HG03139 (cell line): Measurements from ENCODE around the gene DCP2.
"Not testable (repeated sequence)": the region's sequence is repeated elsewhere in the genome, so short reads cannot be mapped to it uniquely, and the experiment has no call there.

Experiments
- ATAC-seq: cut with Tn5 transposase; IDR thresholded peaks from one replicate; pipeline ENCODE4 v1.9.1; 2021; ENCODE audit not compliant: unreplicated experiment

Gene DCP2

DNA sequence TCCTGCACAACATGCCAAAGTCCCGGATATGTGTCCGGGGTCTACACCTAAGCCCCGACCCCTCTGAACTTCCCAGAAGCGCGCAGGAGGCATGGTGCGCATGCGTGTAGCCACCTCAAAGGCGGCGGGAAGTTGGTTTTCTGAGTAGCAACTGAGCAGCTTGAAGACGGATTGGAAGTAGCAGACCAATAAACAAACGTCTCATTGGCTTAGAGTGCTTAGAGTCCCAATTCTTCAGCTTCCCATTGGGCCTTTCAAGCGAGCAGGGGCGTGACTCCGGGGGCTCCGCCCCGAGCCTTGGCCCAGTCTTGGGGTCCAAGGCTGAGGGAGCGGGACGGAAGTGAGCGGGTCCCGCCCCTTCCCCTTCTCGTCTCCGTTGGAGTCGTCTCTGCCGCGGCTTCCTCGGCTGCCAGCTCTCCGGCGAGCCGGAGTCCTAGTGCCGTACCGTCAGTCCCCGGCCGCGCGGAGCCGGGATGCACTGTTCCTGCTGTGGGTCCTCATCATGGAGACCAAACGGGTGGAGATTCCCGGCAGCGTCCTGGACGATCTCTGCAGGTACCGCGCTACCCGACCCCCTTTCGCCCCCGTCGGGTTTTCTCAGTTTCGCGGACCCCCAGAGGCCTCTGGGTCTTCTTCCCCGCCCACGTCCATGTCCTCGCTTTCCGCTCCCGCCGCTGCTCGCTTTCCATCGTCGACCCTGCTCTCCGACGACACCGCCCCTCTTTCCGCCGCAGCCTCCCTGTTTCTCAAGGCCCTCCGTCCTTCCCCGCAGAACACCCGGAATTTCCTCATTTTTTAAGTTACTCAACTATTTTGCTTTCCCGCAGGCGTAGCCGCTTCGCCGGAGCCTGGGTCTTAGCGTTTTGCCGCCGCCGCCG, at the start of gene DCP2:
Gene DCP2, plus strand, starts transcription at position 367 of the 878 bp plus-strand sequence. Its CDS starts 136 bp downstream, at position 503.
- peak; percentile 98 for ATAC-seq

DNA sequence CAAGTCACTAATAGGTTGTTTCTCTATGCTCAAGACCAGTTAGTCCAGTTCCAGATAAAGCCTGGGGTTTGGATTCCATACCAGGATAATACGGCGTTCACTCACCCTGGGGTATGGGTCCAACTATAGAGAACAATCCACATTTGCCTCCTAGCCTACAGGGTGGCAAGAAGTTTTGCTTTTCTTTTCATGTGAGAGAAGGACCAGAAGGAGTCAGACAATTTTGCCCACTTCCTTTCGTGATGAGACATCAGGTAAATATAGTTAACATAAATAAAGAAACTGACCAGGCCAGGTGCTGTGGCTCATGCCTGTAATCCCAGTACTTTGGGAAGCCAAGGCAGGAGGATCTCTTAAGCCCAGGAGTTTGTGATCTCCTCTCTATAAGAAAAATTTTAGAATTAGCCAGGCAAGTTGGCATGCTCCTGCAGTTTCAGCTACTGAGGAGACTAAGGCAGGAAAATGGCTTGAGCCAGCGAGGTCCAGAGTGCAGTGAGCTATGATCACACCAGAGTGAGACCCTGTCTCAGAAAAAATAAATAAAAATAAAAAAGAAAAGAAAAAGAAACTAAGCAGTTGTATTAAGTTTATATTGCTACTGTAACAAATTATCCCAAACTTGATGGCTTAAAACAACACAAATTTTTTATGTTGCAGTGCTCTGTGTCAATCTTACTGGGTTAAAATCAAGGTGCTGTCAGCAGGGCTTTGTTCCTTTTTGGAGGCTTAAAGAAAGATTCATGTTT, 47.1 kb upstream of the DCP2 start:
- ATAC-seq = peak; percentile 46

DNA sequence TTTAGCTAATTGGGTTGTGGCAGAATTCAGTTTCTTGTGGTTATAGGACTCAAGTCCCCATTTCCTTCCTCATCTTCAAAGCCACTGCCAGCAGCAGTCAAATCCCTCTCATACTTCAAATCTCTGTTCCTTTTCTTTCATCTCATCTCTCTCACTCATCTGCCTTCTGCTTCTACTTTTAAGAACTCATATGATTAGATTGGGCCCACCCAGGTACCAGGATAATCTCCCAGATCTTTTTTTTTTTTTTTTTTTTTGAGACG, 46.6 kb upstream of the DCP2 start:
- ATAC-seq = peak; percentile 44

DNA sequence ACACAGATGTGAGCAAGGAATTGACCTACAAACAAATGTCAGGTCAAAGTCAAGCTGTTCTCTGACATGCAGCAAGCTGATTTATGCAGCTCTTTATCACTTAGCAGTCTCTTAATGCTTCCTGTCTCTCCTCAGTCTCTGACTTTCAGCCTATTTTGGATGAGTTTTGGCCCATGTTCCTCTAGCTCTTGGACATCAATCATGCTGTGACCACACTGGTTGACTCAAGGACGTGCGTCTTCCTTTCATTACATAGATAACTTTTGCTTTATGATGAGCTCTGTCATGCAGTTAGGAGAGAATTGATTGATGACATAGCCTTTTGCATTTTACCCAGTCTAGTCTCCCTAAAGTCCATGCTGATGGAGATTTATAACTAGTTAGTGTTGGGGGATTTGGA, 45.1 kb upstream of the DCP2 start:
- no peak for ATAC-seq

DNA sequence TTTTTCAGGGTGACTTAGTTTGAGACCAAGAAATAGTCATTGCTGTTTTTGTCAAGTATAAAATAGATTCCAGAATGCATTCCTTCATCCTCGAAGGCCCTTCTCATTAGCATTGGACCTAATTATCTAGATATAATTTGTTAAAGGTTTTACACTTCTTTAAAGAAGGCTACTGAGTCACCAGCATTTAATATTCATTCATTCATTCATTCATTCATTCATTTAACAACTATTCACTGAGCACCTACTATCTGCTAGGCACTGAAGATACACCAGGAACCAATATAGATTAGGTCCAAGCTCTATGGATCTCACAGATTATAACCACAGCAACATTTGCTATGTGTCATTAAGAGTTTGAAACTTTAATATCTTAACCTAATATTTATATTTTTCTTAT, 43.5 kb upstream of the DCP2 start:
- no peak for ATAC-seq

DNA sequence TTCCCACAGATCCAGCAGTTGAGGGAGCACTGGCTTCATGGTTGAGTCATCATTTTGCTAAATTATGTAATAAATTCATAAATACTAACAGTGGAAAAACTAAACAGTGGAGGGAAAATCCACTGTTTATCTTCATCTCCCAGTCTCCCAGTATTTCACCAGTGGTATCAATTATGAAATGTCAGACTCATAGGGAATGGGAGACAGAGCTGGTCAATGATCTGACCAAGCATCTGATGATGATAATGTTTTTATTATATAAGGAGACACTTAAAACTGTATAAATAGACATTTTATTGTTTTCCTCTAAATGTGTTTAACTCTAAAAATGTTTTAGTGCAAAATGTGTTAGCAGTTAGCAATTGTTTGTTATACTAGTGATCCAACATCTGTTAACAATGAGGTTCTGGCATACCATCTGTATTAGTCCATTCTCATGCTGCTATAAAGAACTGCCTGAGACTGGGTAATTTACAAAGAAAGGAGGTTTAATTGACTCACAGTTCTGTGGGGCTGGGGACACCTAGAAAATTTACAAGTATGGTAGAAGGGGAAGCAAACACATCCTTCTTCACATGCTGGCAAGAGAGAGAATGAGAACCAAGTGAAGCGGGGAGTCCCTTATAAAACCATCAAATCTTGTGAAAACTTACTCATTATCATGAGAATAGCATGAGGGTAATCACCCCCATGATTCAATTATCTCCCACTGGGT, 42.8 kb upstream of the DCP2 start:
- ATAC-seq = no peak

DNA sequence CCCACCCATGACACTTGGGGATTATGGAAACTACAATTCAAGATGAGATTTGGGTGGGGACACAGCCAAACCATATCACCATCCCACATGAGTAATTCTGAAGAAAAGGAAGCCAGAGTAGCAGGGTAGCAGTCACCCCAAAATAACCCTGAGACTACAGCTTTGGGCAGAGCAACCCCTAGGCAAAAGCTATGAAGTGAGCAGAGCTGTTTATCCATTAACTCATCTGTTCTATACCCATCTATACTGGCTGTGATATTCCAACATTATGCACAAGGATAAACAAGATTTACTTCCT, 42.3 kb upstream of the DCP2 start:
- no peak for ATAC-seq

DNA sequence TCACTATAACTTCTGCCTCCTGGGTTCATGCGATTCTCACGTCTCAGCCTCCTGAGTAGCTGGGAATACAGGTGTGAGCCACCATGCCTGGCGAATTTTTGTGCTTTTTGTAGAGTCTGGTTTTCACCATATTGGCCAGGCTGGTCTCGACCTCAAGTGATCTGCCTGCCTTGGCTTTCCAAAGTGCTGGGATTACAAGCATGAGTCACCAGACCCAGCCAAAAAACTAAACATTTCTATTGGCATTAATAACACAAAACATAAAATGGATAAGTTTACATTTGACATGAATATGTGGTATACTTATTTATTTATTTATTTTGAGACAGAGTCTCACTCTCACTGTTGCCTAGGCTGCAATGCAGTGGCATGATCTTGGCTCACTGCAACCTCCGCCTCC, 40.9 kb upstream of the DCP2 start:
- no peak for ATAC-seq

DNA sequence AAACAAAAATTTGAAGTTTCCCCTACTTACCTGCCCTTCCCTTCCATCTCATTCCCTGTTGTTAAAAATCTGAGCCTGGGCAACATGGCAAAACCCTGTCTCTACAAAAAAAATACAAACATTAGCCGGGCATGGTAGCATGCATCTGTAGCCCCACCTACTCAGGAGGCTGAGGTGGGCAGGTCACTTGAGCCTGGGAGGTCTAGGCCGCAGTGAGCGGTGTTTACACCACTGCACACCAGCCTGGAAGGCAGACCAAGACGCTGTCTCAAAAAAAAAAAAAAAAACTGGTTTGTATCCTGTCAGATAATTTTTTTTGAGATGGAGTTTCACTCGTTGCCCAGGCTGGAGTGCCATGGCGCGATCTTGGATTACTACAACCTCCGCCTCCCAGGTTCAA, 38.3 kb upstream of the DCP2 start:
- ATAC-seq = no peak

DNA sequence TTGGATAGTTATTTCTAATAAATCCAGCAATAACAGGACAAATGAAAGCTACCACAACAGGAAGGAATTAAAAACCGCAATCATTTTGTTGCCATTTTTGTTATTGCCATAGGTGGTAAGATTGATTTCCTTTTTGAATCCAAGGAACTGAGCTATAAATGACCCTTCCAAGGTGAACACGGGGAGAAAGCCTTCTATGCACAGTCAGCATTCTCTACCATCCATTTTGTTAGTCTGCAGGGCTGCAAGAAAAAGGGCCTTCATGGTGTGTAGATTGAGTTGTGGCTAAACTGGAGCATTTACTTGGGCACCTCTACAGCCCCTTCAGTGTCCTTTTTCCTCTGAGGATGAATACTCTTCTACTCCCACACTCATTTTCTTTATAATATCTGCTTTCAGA, 35.9 kb upstream of the DCP2 start:
- no peak for ATAC-seq

DNA sequence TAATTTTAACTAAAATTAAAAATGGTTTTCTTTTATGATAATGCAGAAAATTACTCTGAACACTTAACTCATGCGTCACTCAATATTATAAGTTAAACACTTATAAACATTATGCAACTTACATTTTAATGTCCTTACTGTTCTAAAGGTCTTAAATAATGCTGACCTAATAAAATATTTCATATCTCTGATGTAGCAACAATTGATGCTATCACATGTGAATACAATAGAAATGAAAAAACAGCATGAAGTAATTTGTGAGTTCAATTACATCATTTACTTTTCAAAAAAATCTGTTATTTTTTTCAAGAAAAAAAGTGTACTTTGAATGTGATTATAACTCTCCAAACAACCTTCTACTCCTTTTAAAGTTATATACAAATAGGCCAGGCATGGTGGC, 28.1 kb upstream of the DCP2 start:
- ATAC-seq = no peak

DNA sequence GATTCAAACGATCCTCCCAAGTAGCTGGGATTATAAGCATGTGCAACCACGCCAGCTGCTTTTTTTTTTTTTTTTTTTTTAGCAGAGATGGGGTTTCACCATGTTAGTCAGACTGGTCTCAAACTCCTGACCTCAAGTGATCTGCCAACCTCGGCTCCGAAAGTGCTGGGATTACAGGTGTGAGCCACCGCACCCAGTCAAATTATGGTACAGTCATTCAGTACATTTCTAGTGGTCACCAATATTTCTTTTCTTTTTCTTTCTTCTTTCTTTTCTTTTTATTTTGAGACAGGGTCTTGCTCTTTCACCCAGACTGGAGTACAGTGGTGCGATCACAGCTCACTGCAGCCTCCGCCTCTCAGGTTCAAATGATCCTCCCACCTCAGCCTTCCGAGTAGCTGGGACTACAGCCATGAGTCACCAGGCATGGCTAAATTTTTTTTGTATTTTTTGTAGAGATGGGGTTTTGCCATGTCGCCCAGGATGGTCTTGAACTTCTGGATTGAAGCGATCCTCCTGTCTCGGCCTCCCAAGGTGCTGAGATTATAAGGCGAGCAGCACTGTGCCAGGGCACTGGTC, 25.4 kb upstream of the DCP2 start:
- ATAC-seq = peak; percentile 61

DNA sequence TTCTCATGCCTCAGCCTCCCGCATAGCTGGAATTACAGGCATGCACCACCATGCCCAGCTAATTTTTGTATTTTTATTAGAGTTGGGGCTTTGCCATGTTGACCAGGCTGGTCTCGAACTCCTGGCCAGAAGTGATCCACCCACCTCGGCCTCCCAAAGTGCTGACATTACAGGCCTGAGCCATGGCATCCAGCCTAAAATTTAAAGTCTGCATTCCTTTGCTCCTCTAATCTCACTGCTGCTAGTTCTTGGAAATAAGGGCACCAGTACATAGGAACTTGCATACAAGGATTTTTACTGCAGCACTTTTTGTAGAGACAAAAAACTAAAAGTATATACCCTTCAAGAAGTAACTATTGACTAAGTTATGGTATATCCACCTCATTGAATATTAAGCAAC, 20.0 kb upstream of the DCP2 start:
- no peak for ATAC-seq

DNA sequence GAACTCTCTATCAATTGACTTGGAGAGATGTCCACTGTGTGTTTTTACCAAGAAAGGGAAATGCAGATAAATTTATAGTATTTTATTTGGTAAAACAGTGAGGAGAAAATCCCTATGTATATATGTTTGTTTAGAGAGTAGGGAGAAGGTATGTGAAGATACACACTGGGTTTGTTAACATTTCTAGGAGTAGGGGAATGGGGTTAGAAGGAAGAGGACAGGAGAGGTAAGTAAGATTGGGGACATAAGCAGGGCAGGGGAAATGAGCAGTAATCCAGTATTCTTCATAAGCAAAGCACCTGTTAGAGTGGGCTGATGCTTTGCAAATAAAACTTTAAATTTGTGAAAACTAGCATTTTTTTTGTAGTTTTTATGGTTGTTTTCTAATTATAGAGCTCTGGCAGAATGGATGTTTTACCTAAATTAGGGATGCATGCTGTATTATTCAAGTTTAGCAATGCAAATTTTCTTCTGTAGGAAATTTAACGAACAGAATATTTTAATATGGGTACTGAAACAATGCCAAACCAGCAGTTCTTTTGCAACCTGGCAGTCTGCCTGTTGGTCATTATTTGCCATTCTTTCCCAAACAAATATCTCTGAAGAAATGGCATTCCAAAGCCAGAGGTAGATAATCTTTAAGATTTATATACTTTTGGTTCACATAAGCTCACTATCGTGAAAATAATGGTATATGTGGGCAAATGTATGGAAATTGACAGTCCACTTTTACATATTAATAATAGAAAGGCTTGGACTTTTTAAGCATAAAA, 19.4 kb upstream of the DCP2 start:
- ATAC-seq = no peak

DNA sequence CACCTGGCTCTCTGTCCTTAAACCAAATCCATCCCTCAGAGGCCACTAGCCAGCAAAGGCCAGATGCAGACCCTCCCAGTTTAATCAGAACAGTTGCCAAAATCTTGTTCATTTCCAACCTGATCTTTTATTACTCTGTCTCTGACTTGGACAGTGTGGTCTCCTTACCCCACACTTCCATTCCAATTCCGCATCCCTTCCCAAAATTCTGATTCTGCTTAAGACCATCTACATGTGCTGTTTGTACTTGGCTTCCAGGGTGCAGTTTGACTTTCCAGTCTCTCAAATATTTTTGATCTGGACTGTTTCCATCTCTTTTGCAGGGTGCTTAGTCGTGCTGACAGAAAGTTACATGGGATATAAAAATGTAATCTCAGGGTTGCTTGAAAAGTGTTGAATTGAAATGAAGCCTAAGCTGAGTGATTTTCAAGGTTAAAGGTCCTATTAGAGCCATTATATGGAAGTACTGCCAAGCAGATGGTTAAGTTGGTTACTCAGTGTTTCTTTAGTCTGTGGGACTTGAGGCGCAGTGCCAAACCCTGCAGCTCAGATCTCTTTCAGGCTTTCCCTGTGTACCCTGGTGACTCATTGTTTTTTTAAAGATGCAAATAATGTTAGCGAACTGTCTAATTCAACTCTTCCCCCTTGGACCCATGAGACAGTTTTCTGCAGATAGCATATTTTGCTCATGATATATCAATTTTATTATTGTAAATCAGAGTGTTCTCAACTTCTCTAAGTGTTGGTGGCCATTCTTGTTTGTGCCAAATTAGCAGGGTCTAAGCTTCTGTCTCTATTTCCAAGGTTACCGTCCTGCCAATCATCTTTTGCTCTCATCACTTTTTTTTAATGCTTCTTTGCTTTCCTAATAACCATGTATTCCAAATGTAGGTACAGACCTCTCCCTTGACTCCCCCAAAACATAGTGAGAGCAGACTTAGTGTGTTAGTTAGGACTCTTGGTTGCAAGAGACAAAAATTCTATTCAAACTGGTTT, 18.2 kb upstream of the DCP2 start:
- ATAC-seq = no peak

DNA sequence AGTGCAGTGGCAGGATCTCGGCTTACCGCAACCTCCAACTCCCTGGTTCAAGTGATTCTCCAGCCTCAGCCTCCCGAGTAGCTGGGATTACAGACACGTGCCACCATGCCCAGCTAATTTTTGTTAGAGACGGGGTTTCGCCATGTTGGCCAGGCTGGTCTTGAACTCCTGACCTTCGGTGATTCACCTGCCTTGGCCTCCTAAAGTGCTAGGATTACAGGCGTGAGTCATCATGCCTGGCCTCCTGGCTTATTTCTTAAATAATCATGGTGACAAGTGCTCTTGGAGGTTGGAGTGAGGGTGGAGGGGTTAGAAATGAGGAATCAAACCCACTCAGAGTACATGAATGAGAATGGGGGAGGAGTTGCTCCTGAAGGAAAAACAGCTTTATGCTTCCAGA, 16.7 kb upstream of the DCP2 start:
- not testable (repeated sequence) for ATAC-seq

DNA sequence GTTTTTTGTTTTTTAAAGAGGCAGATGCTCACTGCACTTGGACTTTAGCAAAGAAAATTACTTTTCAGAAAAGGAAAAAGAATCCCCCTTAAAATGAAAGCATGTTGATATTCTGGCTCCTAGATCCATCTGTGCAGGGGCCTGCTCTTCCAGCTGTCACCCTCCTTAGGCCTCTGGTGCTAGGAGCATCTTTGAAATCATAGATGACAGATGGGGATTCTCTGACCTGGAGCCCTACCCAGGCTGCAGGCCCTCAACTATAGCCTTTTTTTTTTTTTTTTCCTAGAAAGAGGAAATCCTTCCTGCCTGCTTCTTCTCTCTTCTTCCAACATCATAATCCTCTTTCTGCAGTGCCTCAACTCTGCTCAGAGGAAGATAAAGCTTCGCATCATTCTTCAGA, 16.3 kb upstream of the DCP2 start:
- no peak for ATAC-seq

DNA sequence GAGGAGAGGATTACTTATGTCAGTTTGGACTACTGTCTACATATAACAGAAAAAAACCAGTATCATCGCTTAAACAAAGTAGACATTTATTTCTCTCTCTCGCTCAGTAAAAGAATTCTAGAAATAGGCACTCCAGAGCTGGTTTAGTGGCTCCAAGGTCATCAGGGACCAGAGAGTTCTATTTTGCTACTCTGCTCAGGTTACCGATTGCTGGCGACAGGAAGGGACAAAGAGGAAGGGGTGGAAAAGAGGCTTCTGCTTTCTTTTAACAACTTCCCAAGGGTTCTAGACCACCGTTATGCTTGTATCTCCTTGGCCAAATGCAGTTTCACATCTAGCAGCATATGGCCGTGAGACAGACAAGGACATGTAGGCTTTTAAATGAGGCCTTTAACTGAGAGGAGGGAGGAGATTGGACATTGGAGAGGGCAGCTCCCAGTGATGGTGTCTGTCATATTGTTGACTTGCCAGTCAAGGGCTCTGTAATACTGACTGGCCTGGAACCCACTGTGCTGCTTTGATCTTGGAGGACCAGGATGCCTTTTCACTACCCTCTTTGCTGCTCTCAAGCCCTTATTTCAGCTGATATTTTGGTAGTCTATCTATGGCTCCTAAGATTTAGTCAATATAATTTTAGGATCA, 15.6 kb upstream of the DCP2 start:
- ATAC-seq = no peak

DNA sequence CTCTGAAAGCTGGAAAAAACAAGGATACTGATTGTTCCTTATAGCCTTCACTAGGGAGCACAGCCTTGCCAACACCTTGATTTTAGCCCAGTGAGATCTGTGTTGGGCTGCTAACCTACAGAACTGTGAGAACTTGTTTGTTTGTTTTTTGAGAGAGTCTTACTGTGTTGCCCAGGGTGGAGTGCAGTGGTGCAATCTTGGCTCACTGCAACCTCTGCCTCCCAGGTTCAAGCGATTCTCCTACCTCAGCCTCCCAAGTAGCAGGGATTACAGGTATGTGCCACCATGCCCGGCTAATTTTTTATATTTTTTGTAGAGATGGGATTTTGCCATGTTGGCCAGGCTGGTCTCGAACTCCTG, 13.2 kb upstream of the DCP2 start:
- not testable (repeated sequence) for ATAC-seq
